Testis (tissue), 2 donors: ENCODE measurements around the gene PSG2.
"Not testable (repeated sequence)": the region's sequence is repeated elsewhere in the genome, so short reads cannot be mapped to it uniquely, and the experiment has no call there.

Source experiments
- POLR2A ChIP-seq: fragments of 450-650 bp; IDR thresholded peaks from one replicate; pipeline ENCODE4 v1.6.1; 2017; ENCODE audit warnings: antibody characterized with exemption, mild to moderate bottlenecking, moderate library complexity
- TF ChIP-seq, protein P1 (sequence below), 3 experiments: fragments of 450-650 bp in 2 of 3; fragments of 200-600 bp in 1 of 3; sonication (generic) in 1 of 3; IDR thresholded peaks; one replicate each; pipeline ENCODE4 v1.5.1; 2016 to 2019; ENCODE audit warnings: antibody characterized with exemption in 3 of 3, mild to moderate bottlenecking in 2 of 3, moderate library complexity in 1 of 3

DNA sequence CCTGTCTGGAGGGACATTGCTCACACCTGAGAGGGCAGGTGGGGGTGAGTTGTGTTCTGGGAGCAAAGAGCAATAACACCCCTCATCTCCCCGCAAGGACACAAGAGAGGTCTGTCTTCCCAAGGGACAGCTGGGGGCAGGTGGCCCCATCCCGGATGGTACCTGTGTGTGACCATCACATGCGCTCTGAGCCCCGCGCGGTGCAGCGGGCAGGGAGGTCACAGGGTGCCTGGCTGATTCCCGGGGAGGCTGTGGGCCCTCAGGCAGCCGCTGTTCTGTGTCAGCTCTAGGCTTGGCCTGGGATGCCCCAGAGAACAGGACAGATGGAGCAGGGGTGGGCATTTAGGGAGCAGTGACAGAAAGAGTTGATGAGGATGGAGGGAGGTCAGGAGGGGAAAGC, 1.2 kb upstream of the PSG2 start:
- TF ChIP-seq, protein P1, sequence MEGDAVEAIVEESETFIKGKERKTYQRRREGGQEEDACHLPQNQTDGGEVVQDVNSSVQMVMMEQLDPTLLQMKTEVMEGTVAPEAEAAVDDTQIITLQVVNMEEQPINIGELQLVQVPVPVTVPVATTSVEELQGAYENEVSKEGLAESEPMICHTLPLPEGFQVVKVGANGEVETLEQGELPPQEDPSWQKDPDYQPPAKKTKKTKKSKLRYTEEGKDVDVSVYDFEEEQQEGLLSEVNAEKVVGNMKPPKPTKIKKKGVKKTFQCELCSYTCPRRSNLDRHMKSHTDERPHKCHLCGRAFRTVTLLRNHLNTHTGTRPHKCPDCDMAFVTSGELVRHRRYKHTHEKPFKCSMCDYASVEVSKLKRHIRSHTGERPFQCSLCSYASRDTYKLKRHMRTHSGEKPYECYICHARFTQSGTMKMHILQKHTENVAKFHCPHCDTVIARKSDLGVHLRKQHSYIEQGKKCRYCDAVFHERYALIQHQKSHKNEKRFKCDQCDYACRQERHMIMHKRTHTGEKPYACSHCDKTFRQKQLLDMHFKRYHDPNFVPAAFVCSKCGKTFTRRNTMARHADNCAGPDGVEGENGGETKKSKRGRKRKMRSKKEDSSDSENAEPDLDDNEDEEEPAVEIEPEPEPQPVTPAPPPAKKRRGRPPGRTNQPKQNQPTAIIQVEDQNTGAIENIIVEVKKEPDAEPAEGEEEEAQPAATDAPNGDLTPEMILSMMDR (IDR thresholded peaks at IDR 0.05), result not testable (repeated sequence)
- not testable (repeated sequence) for TF ChIP-seq POLR2A
